Stimulated activated CD4-positive, alpha-beta T cell treated with anti-CD3 and anti-CD28 coated beads, TNF-alpha, amount 100 ng/mL, for 48 hours (primary cell): ENCODE results near the gene CNGB1.
"Not testable (repeated sequence)": the region's sequence is repeated elsewhere in the genome, so short reads cannot be mapped to it uniquely, and the experiment has no call there.

Source experiments
- DNase-seq, 3 donors: peaks; one replicate each; pipeline ENCODE4 v3.0.0-alpha.2; 2020; ENCODE audit warnings: low read depth in 3 of 3

CNGB1 gene

GRCh38 chr16:57889111-57889510 is 81.8 kb downstream of the CNGB1 start:
- no peak for DNase-seq

- DNase-seq, result no peak
Observed at GRCh38 chr16:57888128-57888527, 82.8 kb downstream of the CNGB1 start.

GRCh38 chr16:57887711-57888110 is 83.2 kb downstream of the CNGB1 start:
- no peak for DNase-seq

- DNase-seq, result no peak
Observed at GRCh38 chr16:57886427-57886826, 84.5 kb downstream of the CNGB1 start.

GRCh38 chr16:57884655-57885133 is 86.2 kb downstream of the CNGB1 start:
- no peak for DNase-seq

- no peak for DNase-seq
Observed at GRCh38 chr16:57883953-57884654, 86.8 kb downstream of the CNGB1 start.

GRCh38 chr16:57883480-57883879 is 87.4 kb downstream of the CNGB1 start:
- DNase-seq, result no peak

GRCh38 chr16:57882792-57883191 is 88.1 kb downstream of the CNGB1 start:
- no peak for DNase-seq

GRCh38 chr16:57882206-57882605 is 88.7 kb downstream of the CNGB1 start:
- no peak for DNase-seq

- no peak for DNase-seq
Observed at GRCh38 chr16:57878586-57878985, 92.3 kb downstream of the CNGB1 start.

GRCh38 chr16:57876210-57876609 is 94.7 kb downstream of the CNGB1 start:
- DNase-seq, result no peak

GRCh38 chr16:57875347-57875746 is 95.6 kb downstream of the CNGB1 start:
- no peak for DNase-seq

- no peak for DNase-seq
Observed at GRCh38 chr16:57873218-57873617, 97.7 kb downstream of the CNGB1 start.

- DNase-seq, result not testable (repeated sequence)
Observed at GRCh38 chr16:57872764-57873163, 98.2 kb downstream of the CNGB1 start.

- no peak for DNase-seq
Observed at GRCh38 chr16:57871456-57871855, 99.5 kb downstream of the CNGB1 start.

GRCh38 chr16:57870753-57871454 is 100.0 kb downstream of the CNGB1 start:
- no peak for DNase-seq

GRCh38 chr16:57868913-57869520 is 101.9 kb downstream of the CNGB1 start:
- DNase-seq, result no peak

GRCh38 chr16:57867000-57867561 is 103.8 kb downstream of the CNGB1 start:
- DNase-seq, result no peak

GRCh38 chr16:57866529-57866918 is 104.4 kb downstream of the CNGB1 start:
- DNase-seq, result no peak

GRCh38 chr16:57865746-57866528 is 105.0 kb downstream of the CNGB1 start:
- DNase-seq, result no peak

GRCh38 chr16:57863434-57864160 is 107.3 kb downstream of the CNGB1 start:
- DNase-seq, result no peak
